GM23338 (cell line): ENCODE results near the gene MINDY4. TPM values are rescaled to one million over a fixed set of nuclear protein-coding genes. Genes with fewer than 3 reads are reported as not detected.

ENCODE experiments used
- ATAC-seq: fragments of 200-7000 bp; cut with Tn5 transposase; 3 replicates; pipeline ENCODE4 v1.9.1; 2020
- DNase-seq: peaks from one replicate; pipeline ENCODE4 v3.0.0-alpha.2; 2015; ENCODE audit warnings: low spot score
- H2AFZ ChIP-seq: fragments of 200-600 bp; sonication (generic); 2 replicates; pipeline ENCODE4 v1.8.0; 2016; ENCODE audit warnings: antibody characterized with exemption, mild to moderate bottlenecking, moderate library complexity
- H3F3A ChIP-seq: fragments of 200-600 bp; sonication (generic); replicated peaks from 2 replicates; pipeline ENCODE4 v1.8.0; 2017; ENCODE audit warnings: antibody characterized with exemption, mixed run types, low read depth
- H3K27ac ChIP-seq: fragments of 200-600 bp; sonication (generic); 2 replicates; pipeline ENCODE4 v1.6.1; 2016; ENCODE audit warnings: low read depth
- H3K27me3 ChIP-seq: fragments of 200-600 bp; sonication (generic); 2 replicates; pipeline ENCODE4 v1.8.0; 2016; ENCODE audit warnings: mild to moderate bottlenecking, mixed run types, moderate library complexity; ENCODE audit not compliant: insufficient read depth
- H3K36me3 ChIP-seq: fragments of 200-600 bp; sonication (generic); 2 replicates; pipeline ENCODE4 v1.8.0; 2016; ENCODE audit warnings: mild to moderate bottlenecking; ENCODE audit not compliant: insufficient read depth
- H3K4me1 ChIP-seq: fragments of 200-600 bp; sonication (generic); 2 replicates; pipeline ENCODE4 v1.8.0; 2016; ENCODE audit warnings: mild to moderate bottlenecking, moderate library complexity; ENCODE audit not compliant: insufficient read depth
- H3K4me2 ChIP-seq: fragments of 200-600 bp; sonication (generic); 2 replicates; pipeline ENCODE4 v1.7.1; 2017; ENCODE audit warnings: mixed run types
- H3K4me3 ChIP-seq: fragments of 200-600 bp; sonication (generic); 2 replicates; pipeline ENCODE4 v1.6.1; 2016; ENCODE audit warnings: mixed run types
- H3K79me2 ChIP-seq: fragments of 200-600 bp; sonication (generic); replicated peaks from 2 replicates; pipeline ENCODE4 v1.8.0; 2017; ENCODE audit warnings: mild to moderate bottlenecking; ENCODE audit not compliant: insufficient read depth
- H3K9me2 ChIP-seq: fragments of 200-600 bp; sonication (generic); 2 replicates; pipeline ENCODE4 v1.8.0; 2017; ENCODE audit not compliant: insufficient read depth
- H4K20me1 ChIP-seq: fragments of 200-600 bp; sonication (generic); replicated peaks from 2 replicates; pipeline ENCODE4 v1.8.0; 2017; ENCODE audit warnings: mild to moderate bottlenecking; ENCODE audit not compliant: insufficient read depth
- H3K27ac Mint-ChIP-seq: 2 replicates; pipeline ENCODE4 v1.8.0; 2020; ENCODE audit warnings: inconsistent platforms, mild to moderate bottlenecking, moderate library complexity, mixed read lengths
- H3K27me3 Mint-ChIP-seq: 3 replicates; pipeline ENCODE4 v1.8.0; 2022; ENCODE audit warnings: low read depth, mild to moderate bottlenecking, moderate library complexity, mixed read lengths, inconsistent platforms; ENCODE audit not compliant: insufficient read depth, poor library complexity
- H3K36me3 Mint-ChIP-seq: 3 replicates; pipeline ENCODE4 v1.8.0; 2021; ENCODE audit warnings: low read depth, mild to moderate bottlenecking, inconsistent platforms, moderate library complexity, mixed read lengths
- H3K4me1 Mint-ChIP-seq: 3 replicates; pipeline ENCODE4 v1.8.0; 2020; ENCODE audit warnings: mild to moderate bottlenecking, inconsistent platforms, mixed read lengths
- H3K4me3 Mint-ChIP-seq: 3 replicates; pipeline ENCODE4 v1.8.0; 2021; ENCODE audit warnings: moderate library complexity, mild to moderate bottlenecking, inconsistent platforms, mixed read lengths
- H3K9me3 Mint-ChIP-seq: 3 replicates; pipeline ENCODE4 v1.8.0; 2020; ENCODE audit warnings: moderate library complexity, mild to moderate bottlenecking, inconsistent platforms, mixed read lengths
- CREB1 ChIP-seq: fragments of 250-450 bp; sonication (Bioruptor Pico); IDR thresholded peaks from 2 replicates; pipeline ENCODE4 v1.5.0; 2020; ENCODE audit warnings: low read depth, mild to moderate bottlenecking, moderate library complexity
- EZH2phosphoT487 ChIP-seq: fragments of 200-600 bp; sonication (generic); IDR thresholded peaks from one replicate; pipeline ENCODE4 v1.8.1; 2018; ENCODE audit warnings: antibody characterized with exemption; ENCODE audit not compliant: unreplicated experiment
- JUNB ChIP-seq: IDR thresholded peaks from one replicate; pipeline ENCODE4 v1.6.1; 2016; ENCODE audit warnings: antibody characterized with exemption; ENCODE audit not compliant: unreplicated experiment
- NANOG ChIP-seq: IDR thresholded peaks from 2 replicates; pipeline ENCODE4 v1.6.1; 2016; ENCODE audit warnings: antibody characterized with exemption, borderline replicate concordance
- ZNF114 ChIP-seq: fragments of 250-450 bp; sonication (Bioruptor Pico); IDR thresholded peaks from 2 replicates; pipeline ENCODE4 v1.5.0; 2020; ENCODE audit warnings: mild to moderate bottlenecking, moderate library complexity
- ZNF331 ChIP-seq: fragments of 250-450 bp; sonication (Bioruptor Pico); IDR thresholded peaks from 2 replicates; pipeline ENCODE4 v1.5.0; 2020; ENCODE audit warnings: low read depth, mild to moderate bottlenecking, moderate library complexity
- polyA plus RNA-seq: library from polyadenylated mRNA; unstranded; fragments of >200 nt; fragmentation: Nextera tagmentation; extraction: Ambion mirVana; gene quantifications from 2 replicates; pipeline ENCODE4 v1.2.1, GENCODE V29; 2016
- total RNA-seq: library from RNA; depleted of rRNA; stranded (reverse); fragments of >200 nt; shearing (Covaris generic); gene quantifications from 2 replicates; pipeline ENCODE4 v1.2.3, GENCODE V29; 2014
- TF ChIP-seq, protein P1 (sequence below), 2 experiments: fragments of 200-600 bp in 1 of 2; sonication (generic) in 1 of 2; conservative IDR thresholded peaks; 2 replicates each; pipeline versions ENCODE4 v1.5.1 to v1.6.1; 2016 to 2017; ENCODE audit warnings: antibody characterized with exemption in 2 of 2, low read depth in 2 of 2, mild to moderate bottlenecking in 2 of 2, moderate library complexity in 1 of 2
- TF ChIP-seq, protein P2 (sequence below): IDR thresholded peaks from 2 replicates; pipeline ENCODE4 v1.6.1; 2016; ENCODE audit warnings: antibody characterized with exemption
- TF ChIP-seq, protein P3 (sequence below): fragments of 250-450 bp; sonication (Bioruptor Pico); IDR thresholded peaks from 2 replicates; pipeline ENCODE4 v1.5.0; 2020; ENCODE audit warnings: mild to moderate bottlenecking, moderate library complexity

MINDY4 gene
- total and polyA plus RNA-seq, 2 experiments from 2014 or later: 1.7 to 4.4 TPM

DNA sequence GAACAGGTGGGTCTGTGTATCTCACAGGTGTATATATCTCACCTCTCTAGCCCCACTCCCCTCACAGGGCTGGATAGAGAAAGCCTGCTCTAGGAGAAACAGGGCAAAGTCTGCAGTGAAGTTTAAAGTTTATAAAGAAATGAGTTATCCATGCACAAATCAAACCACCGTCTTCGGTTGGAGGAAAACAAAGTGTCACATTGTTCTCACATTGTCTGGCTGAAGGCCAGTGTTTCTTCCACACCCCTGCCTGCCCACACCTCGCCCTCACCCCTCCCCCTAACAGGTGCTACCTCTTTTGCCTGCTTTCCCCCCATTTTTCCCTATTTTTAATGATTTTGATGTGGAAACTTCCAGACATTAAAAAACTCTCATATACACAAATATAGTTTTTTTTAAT lies 166.2 kb downstream of the MINDY4 start:
- Histone ChIP-seq H3K4me1 (peaks cover 6% of the 10 kb centered on the region; the same call in 1 of the 2 replicates), H4K20me1 (no peaks in the 10 kb centered on the region), H3K79me2 (no peaks in the 10 kb centered on the region), H3K27ac (no peak overlapping the region), H2AFZ (no peak overlapping the region), H3K27me3 (no peaks in the 10 kb centered on the region), H3F3A (no peaks in the 10 kb centered on the region), H3K4me3 (no peak overlapping the region), H3K36me3 (no peaks in the 10 kb centered on the region), H3K4me2 (no peak overlapping the region), H3K9me2 (no peaks in the 10 kb centered on the region)
- Mint-ChIP-seq H3K4me3 (no peak overlapping the region), H3K27me3 (peaks cover 8% of the 10 kb centered on the region), H3K27ac (no peak overlapping the region), H3K36me3 (no peaks in the 10 kb centered on the region), H3K4me1 (peaks cover 7% of the 10 kb centered on the region; the same call in 2 of the 3 replicates), H3K9me3 (no peaks in the 10 kb centered on the region)
- no peak for DNase-seq
- no peak for TF ChIP-seq NANOG
- TF ChIP-seq, protein P1, sequence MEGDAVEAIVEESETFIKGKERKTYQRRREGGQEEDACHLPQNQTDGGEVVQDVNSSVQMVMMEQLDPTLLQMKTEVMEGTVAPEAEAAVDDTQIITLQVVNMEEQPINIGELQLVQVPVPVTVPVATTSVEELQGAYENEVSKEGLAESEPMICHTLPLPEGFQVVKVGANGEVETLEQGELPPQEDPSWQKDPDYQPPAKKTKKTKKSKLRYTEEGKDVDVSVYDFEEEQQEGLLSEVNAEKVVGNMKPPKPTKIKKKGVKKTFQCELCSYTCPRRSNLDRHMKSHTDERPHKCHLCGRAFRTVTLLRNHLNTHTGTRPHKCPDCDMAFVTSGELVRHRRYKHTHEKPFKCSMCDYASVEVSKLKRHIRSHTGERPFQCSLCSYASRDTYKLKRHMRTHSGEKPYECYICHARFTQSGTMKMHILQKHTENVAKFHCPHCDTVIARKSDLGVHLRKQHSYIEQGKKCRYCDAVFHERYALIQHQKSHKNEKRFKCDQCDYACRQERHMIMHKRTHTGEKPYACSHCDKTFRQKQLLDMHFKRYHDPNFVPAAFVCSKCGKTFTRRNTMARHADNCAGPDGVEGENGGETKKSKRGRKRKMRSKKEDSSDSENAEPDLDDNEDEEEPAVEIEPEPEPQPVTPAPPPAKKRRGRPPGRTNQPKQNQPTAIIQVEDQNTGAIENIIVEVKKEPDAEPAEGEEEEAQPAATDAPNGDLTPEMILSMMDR (conservative IDR thresholded peaks at IDR 0.05; ENCODE audit: low read depth in 2 of 2): no peak
- TF ChIP-seq, protein P2, sequence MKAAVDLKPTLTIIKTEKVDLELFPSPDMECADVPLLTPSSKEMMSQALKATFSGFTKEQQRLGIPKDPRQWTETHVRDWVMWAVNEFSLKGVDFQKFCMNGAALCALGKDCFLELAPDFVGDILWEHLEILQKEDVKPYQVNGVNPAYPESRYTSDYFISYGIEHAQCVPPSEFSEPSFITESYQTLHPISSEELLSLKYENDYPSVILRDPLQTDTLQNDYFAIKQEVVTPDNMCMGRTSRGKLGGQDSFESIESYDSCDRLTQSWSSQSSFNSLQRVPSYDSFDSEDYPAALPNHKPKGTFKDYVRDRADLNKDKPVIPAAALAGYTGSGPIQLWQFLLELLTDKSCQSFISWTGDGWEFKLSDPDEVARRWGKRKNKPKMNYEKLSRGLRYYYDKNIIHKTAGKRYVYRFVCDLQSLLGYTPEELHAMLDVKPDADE: no peak
- no peak for TF ChIP-seq ZNF331
- TF ChIP-seq ZNF114: no peak
- TF ChIP-seq JUNB: no peak
- no peak for TF ChIP-seq EZH2phosphoT487
- TF ChIP-seq, protein P3, sequence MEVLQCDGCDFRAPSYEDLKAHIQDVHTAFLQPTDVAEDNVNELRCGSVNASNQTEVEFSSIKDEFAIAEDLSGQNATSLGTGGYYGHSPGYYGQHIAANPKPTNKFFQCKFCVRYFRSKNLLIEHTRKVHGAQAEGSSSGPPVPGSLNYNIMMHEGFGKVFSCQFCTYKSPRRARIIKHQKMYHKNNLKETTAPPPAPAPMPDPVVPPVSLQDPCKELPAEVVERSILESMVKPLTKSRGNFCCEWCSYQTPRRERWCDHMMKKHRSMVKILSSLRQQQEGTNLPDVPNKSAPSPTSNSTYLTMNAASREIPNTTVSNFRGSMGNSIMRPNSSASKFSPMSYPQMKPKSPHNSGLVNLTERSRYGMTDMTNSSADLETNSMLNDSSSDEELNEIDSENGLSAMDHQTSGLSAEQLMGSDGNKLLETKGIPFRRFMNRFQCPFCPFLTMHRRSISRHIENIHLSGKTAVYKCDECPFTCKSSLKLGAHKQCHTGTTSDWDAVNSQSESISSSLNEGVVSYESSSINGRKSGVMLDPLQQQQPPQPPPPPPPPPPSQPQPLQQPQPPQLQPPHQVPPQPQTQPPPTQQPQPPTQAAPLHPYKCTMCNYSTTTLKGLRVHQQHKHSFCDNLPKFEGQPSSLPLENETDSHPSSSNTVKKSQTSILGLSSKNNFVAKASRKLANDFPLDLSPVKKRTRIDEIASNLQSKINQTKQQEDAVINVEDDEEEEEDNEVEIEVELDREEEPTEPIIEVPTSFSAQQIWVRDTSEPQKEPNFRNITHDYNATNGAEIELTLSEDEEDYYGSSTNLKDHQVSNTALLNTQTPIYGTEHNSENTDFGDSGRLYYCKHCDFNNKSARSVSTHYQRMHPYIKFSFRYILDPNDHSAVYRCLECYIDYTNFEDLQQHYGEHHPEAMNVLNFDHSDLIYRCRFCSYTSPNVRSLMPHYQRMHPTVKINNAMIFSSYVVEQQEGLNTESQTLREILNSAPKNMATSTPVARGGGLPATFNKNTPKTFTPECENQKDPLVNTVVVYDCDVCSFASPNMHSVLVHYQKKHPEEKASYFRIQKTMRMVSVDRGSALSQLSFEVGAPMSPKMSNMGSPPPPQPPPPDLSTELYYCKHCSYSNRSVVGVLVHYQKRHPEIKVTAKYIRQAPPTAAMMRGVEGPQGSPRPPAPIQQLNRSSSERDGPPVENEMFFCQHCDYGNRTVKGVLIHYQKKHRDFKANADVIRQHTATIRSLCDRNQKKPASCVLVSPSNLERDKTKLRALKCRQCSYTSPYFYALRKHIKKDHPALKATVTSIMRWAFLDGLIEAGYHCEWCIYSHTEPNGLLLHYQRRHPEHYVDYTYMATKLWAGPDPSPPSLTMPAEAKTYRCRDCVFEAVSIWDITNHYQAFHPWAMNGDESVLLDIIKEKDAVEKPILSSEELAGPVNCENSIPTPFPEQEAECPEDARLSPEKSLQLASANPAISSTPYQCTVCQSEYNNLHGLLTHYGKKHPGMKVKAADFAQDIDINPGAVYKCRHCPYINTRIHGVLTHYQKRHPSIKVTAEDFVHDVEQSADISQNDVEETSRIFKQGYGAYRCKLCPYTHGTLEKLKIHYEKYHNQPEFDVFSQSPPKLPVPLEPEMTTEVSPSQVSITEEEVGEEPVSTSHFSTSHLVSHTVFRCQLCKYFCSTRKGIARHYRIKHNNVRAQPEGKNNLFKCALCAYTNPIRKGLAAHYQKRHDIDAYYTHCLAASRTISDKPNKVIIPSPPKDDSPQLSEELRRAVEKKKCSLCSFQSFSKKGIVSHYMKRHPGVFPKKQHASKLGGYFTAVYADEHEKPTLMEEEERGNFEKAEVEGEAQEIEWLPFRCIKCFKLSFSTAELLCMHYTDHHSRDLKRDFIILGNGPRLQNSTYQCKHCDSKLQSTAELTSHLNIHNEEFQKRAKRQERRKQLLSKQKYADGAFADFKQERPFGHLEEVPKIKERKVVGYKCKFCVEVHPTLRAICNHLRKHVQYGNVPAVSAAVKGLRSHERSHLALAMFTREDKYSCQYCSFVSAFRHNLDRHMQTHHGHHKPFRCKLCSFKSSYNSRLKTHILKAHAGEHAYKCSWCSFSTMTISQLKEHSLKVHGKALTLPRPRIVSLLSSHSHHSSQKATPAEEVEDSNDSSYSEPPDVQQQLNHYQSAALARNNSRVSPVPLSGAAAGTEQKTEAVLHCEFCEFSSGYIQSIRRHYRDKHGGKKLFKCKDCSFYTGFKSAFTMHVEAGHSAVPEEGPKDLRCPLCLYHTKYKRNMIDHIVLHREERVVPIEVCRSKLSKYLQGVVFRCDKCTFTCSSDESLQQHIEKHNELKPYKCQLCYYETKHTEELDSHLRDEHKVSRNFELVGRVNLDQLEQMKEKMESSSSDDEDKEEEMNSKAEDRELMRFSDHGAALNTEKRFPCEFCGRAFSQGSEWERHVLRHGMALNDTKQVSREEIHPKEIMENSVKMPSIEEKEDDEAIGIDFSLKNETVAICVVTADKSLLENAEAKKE (CRISPR knock-in tag): no peak
- no peak for TF ChIP-seq CREB1 (CRISPR knock-in tag)
- ATAC-seq: no peak
